Transverse colon (tissue), 4 donors: ENCODE measurements around the gene TNRC18.

Experiments used
- CTCF ChIP-seq, 5 experiments: fragments of 200-600 bp in 3 of 5; fragments of 450-650 bp in 2 of 5; sonication (generic) in 3 of 5; IDR thresholded peaks; 1 replicate in 2 of 5; 2 replicates in 3 of 5; pipeline ENCODE4 v1.5.1; 2016 to 2017; ENCODE audit warnings: antibody characterized with exemption in 5 of 5, inconsistent platforms in 3 of 5, mild to moderate bottlenecking in 2 of 5, moderate library complexity in 1 of 5
- POLR2A ChIP-seq: fragments of 450-650 bp; IDR thresholded peaks from one replicate; pipeline ENCODE4 v1.6.1; 2016; ENCODE audit warnings: antibody characterized with exemption, mild to moderate bottlenecking, moderate library complexity
- POLR2AphosphoS5 ChIP-seq, 3 donors: sonication (generic); formaldehyde crosslinking; IDR thresholded peaks; one replicate each; pipeline ENCODE4 v1.6.1; 2016; ENCODE audit warnings: antibody characterized with exemption in 3 of 3

GRCh38 chr7:5330288-5330687 lies 93.3 kb downstream of the TNRC18 start:
- TF ChIP-seq POLR2A (no peak), CTCF (IDR thresholded peaks at IDR 0.05) (no peak), POLR2AphosphoS5 (IDR thresholded peaks at IDR 0.05) (no peak)
